ENCODE measurements around the gene DNAJA1.

DNAJA1 gene

DNA sequence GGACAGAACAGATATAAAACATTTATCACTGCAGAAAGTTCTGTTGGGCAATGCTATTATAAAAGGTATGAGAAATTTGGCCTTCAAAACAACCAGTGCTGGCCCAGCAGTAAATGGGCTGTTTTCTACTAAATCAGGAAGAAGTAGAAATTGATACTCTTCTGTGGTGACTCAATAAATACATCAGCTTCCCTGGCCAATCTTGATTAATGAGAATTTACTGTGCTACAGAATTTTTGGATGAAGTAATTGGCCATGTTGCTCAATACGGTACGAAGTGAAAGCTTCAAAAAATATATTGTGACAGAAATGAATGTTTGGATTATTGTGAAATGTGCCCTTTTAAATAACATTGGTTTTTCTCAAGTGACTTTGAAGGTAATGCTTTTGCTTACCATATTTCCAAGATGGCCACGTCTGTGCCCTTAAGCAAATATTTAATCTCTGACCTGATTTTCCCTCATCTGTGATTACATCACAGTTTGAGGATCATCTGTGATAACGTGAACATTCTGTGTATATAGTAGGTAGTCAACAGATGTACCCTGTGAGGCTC is 4.2 kb downstream of the DNAJA1 start:
- no peak for DNase-seq

DNA sequence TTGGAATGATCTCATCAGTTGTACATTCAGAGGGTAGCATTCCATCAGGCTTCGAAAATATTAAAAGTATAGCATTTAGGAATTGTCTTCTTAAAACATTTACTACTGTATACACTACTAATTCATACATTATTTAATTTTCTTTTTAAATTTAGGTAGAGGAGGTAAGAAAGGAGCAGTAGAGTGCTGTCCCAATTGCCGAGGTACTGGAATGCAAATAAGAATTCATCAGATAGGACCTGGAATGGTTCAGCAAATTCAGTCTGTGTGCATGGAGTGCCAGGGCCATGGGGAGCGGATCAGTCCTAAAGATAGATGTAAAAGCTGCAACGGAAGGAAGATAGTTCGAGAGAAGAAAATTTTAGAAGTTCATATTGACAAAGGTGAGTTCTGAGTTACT is 5.2 kb downstream of the DNAJA1 start:
- no peak for DNase-seq

GRCh38 chr9:33032292-33032691 is 7.2 kb downstream of the DNAJA1 start:
- DNase-seq: no peak

GRCh38 chr9:33032865-33033264 is 7.8 kb downstream of the DNAJA1 start:
- no peak for DNase-seq

- no peak for DNase-seq
Observed at GRCh38 chr9:33040792-33041431, 15.8 kb downstream of the DNAJA1 start.

DNA sequence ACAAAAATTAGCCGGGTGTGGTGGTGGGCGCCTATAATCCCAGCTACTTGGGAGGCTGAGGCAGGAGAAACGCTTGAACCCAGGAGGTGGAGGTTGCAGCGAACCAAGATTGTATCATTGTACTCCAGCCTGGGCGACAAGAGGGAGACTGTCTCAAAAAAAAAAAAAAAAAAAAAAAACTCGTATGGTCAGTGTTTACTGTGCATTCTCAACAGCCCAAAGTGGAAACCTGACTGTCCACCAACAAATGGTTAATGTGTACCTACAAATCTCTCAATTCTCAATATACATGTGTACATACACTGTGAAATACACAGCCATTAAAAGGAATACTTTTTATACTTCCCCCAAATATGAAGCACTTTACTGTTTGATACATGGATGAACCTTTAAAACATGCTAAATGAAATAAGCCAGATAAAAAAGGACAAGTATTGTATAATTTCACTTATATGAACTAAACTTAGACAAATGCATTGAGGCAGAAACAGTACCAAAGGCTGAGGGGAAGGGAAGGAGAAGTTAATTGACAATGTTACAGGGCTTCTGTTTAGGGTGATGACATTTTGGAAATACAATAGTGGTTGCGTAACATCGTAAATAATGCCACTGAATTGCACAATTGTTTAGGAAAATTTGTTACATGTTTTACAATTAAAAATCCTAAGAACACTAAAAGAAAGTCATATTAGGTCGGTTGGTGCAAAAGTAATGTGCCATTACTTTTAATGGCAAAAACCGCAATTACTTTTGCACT is 16.5 kb downstream of the DNAJA1 start:
- no peak for DNase-seq

- no peak for DNase-seq
Observed at GRCh38 chr9:33042473-33042872, 17.4 kb downstream of the DNAJA1 start.

DNA sequence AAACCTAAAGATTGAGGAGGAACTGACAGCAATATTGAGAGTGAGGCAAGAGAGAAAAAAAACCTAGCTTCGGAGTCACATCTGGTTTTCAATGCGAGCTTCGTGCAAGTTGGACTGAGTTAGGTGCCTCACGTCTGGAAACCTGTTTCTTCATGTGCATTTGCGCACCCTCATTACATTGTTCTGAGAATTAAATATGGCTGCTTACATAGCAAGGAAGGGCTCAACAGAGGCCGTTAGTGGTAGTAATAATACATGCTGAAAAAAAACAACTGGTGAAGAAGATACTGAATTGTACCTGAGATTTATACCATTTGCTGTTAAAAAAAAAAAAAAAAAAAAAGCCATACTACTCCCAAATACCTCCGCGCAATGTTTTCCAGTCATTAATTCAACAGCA is 18.6 kb downstream of the DNAJA1 start:
- DNase-seq: no peak

GRCh38 chr9:33044162-33044673 is 19.1 kb downstream of the DNAJA1 start:
- DNase-seq: peak; percentile 34

DNA sequence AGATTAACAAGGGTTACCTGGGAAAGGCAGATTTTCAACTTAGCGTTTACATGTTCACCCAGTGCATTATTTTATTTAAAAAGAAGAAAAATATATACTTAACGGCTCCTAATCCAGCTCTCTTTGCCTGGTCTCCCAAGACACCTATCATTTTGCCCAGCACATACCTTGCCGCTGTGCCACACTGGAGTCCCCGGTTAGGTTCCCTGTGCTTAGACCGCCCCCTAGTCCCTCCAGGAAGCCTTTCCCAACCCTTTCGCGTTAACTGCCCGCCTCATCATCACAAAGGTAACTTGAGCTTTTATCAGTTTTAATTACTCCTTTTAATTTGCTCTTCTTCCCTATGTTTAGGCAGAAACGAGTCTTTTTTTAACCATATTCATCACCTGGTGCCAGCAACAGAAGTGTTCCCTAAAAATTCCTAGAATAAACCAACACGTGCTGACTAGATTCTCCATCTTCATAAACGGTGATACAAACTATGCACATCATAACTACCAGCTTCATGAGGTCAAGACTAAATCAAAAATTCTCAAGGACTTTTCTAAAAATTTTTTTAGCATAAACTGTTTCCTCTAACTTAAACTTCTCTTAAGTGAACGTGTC is 19.7 kb downstream of the DNAJA1 start:
- DNase-seq: no peak

- no peak for DNase-seq
Observed at GRCh38 chr9:33046061-33046460, 21.0 kb downstream of the DNAJA1 start.

- no peak for DNase-seq
Observed at GRCh38 chr9:33048054-33048465, 23.0 kb downstream of the DNAJA1 start.

DNA sequence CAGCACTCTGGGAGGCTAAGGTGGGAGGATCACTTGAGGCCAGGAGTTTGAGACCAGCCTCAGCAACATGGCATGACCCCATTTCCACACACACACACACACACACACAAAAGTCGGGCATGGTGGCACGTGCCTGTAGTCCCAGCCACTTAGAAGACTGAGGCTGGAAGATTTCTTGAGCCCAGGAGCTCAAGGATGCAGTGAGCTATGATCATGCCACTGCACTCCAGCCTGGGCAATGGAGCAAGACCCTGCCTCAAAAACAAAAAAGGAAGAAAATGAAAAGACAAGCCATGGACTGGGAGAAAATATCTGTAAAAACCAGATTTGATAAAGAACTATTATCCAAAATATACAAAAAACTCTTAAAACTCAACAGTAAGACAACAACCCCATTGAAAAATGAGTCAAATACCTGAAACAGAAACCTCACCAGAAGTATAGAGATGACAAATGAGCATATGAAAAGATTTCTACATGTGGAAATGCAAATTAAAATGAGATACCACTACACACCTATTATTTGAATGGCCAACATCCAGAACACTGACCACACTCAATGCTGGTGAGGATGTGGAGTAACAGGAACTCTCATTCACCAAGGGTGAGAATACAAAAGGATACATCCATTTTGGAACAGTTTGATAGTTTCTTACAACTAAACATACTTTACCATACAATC is 24.7 kb downstream of the DNAJA1 start:
- no peak for DNase-seq

DNA sequence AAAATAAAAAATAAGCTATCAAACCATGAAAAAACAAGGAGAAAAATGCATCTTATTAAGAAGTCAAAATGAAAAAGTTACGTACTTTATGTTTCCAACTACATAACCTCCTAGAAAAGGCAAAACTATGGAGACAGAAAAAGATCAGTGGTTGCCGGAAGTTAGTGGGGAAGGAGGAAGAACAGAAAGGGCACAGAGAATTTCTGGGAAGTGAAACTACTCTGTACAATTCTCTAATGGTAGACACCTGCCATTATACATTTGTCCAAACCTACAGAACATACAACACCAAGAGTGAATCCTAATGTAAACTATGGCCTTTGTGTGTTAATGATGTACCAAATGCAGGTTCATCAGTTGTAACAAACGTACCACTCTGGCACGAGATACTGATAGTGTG is 26.1 kb downstream of the DNAJA1 start:
- no peak for DNase-seq

GRCh38 chr9:33065157-33066076 is 40.3 kb downstream of the DNAJA1 start:
- no peak for DNase-seq

DNA sequence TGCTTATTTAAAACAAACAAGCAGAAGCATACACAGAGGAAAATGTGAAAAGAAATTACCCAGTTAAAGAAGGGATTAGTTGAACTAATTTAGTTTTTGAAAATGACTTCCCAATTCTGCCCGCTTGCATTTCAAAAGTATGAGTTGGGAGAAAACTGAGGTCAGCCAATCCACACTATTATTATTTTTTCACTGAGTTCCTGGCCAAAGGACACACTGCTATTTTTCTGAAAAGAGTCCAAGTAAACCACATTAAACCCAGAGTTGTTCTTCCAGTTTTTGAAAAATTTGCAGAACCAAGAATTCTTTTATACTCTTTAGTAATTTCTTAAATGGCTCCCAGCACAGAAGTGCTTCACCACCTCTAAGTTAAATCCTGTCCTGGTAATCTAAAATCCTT is 43.9 kb downstream of the DNAJA1 start:
- DNase-seq: no peak

DNA sequence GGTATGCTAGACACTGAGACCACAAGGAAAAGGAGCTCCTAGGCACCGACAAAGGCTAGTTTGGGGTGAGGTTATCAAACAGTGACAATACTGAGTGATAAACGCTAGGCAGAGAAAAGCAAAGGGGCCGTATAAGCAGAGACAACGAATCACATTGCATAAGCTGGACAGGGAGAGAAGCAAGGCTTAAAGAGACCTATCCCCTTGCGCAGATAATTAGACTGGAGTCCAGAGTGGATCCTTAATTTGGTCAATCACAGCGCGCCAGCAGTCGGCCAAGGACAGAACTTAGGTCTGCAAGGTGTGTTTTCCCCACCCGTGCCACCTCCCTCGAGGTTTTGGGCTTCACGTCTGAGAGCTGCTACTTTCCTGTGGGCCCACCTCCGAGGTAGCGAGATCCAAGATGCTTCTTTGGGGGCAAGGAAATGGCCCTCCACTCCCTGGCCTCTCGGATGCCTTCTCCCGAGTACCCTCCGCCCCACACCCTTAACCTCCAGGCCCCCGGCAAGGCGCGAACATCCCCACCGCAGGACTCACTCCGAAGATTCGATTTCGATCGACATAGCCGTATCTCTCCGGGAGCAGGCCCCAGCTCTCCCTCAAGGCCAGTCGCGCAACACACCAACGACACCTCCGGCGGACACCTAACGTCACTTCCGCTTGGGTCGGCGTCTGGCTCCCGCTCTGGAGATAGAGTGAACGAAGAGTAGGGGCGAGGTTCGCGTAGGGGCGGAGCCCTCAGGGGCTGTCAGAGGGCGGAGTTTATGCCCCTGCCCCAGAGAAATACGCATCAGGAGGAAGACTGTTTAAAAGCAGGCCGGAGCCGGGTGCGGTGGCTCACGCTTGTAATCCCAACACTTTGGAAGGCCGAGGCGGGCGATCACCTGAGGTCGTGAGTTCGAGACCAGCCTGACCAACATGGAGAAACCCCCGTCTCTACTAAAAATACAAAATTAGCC is 51.3 kb downstream of the DNAJA1 start, which contains the start of gene SMU1:
Gene SMU1 (minus strand): TSS at position 629 of the 959 bp plus-strand sequence. CDS start 66 bp downstream, at position 563.
- DNase-seq: peak; percentile 92

- no peak for DNase-seq
Observed at GRCh38 chr9:33080534-33080933, 55.5 kb downstream of the DNAJA1 start.

DNA sequence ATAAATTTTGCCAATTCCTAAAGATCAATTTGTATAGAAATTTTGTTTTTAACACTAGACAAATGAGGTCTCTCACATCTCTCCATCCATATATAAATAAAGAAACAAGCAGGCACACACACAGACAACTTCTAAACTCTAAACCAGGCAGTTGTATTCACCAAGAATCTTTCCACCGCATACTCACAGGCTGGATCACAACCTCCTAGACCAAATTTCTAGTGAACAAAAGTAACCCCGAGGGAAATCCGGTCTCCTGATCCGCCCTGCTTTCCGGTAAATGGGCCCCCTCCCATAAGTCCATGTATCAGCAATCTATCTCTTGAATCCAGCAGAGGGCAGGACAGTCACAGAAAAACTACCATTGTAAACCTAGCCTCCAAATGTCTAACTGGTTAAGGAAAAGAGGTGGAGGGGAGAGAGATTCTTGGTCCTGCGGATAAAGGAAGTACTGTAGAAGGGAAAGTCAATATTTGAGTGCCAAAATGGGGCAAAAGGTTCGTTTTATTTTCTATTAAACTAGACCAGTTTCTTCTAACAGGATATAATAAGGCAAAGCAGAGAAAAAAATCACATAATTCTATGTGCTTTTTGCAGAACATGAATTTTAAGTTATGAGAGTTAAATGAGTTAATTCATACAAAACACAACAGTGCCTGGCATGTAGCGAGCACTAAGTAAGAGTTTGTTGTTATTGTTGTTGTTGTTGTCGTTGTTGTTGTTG is 56.2 kb downstream of the DNAJA1 start:
- DNase-seq: peak; percentile 32

GRCh38 chr9:33082128-33082527 is 57.1 kb downstream of the DNAJA1 start:
- DNase-seq: no peak
